HG03378 (cell line): ENCODE data around the gene NFIA.

Experiments
- ATAC-seq: cut with Tn5 transposase; IDR thresholded peaks from one replicate; pipeline ENCODE4 v1.9.1; 2021; ENCODE audit warnings: mild to moderate bottlenecking, moderate library complexity; ENCODE audit not compliant: unreplicated experiment

The NFIA gene

DNA sequence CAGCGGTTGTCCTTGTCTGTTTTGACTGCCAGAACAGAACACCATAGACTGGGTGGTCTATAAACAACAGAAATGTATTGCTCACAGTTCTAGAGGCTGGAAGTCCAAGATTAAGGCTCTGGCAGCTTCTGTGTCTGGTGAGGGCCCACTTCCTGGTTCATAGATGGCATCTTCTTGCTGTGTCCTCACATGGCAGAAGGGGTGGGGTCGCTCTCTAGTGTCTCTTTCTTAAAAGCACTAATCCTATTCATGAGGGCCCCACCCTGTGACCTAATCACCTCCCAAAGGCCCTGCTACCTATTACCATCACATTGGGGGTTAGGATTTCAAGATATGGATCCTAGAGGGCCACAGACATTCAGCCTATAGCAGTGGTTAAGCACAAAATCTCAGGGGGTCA lies 304.4 kb downstream of the NFIA start:
- ATAC-seq: no peak

DNA sequence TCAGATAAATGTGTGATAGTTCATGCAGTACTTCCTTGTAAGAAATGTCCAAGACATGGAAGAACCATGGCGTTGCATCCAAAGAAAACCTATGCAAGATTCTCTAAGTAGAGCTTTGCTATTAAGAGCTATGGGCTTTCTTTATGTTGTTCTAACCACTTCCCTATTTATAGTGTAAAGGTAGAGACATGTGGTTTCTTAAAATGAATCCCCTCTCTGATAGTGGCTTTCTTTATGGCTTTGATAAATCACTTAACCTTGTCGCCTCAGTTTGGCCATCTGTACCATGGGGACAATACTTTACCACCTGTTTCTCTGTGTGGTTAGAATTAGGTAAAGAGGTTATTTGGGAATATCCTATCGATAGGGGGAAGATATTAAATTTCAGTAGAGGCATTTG lies 305.5 kb downstream of the NFIA start:
- ATAC-seq: no peak

DNA sequence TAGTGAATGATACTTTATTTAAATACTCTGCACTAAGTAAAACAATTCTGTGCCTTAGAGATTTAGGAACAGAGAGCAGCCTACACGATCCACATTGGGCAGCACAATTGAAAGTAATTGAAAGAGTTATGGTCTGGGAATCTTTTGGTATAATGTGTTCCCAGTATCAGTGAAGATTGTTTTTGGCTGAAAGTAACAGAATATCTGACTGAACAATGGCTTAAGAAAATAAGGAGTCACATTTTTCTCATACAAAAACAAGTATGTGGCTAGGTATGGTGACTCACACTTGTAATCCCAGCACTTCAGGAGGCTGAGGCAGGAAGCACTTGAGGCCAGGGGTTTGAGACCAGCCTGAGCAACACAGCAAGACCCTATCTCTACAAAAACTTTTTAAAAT lies 306.2 kb downstream of the NFIA start:
- ATAC-seq: no peak

DNA sequence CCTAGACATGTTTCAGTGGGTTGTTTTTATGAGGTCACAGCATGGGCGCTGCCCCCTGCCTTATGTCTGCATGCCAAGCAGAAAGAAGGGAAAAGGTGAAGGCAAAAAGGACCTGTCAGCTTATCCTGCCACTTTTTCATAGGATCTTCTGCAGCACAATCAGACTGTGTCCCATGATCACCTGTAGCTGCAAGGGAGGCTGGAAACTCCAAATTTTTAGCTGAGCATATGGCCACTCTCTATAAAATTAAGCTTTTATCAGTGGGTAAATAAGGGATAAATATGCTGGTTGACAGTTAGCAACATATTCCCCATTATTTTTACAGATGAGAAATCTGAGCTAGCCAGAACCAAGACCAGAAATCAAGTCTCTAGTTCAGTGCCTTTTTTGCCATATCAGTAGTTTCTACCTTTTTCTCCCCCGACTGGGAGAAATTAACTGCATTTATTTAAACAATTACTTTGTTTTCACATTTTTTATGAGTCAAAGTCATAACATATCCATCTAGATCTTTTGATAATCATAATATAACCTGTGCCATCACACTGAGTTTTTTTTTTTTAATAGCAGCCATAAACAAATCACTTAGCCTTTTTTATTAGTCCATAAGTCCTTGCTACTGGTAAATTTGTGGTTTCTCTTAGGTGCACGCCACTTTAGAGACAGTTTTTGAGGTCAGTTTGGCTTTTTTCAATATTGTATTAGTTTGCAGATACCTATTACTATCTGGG lies 307.0 kb downstream of the NFIA start:
- no peak for ATAC-seq

DNA sequence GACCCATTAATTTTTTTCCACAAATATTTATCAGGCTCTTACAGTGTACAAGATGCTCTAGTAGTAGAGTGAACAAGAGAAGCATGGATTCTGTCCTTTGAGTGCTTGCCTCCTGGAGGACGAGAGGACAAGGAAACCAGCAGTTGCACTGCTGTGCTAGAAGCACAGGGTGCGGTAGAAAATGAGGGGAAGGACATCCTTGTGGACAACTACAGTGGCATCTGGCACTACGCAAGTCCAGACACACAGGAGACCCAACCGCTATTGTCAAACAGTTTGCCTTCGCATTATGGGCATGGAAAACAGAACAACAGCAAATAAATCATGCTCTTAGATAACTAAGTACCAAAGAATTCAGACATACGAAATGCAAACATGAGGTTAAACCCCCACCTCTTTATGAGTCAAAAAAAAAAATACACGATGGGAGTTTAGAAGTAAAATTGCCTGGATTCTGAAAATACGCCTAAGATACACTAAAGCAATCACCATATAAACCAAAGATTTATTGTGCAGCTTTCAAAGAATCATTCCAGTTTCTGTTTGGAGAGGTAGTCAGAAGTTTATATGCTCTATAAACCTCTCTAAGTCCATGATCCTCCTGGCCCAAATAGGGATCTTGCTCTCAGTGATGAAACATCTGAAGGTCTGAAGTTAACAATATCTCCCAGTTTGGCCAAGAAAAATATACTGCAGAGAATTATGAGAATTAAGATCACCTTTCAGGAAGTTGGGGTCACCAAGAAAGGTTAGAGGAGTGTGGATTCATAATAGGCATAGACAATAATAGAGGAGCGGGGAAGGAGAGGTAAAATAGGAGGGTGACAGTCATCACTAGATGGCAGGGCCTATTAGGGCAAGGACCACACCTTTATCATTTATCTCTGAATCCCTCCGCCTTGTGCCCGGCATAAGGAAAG lies 307.8 kb downstream of the NFIA start:
- ATAC-seq: no peak

DNA sequence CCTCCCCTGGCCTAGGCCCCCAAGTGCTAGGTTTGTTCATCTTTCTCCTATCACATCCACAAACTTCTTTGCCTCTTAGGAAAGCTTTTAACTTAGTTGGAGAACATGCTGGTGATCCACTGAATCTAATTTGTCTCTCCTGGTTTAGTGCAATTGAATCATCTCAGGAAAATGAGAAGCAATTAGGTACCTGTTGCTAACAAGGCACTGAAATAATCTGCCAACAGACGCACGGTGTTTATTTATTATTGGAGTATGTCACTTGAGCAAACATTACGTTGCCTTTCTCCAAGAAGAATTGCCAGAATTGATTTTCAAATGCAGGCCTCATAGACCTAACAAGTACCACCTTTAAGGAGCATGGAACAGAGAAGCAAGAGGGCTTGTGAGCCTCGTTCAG lies 309.4 kb downstream of the NFIA start:
- ATAC-seq: no peak

DNA sequence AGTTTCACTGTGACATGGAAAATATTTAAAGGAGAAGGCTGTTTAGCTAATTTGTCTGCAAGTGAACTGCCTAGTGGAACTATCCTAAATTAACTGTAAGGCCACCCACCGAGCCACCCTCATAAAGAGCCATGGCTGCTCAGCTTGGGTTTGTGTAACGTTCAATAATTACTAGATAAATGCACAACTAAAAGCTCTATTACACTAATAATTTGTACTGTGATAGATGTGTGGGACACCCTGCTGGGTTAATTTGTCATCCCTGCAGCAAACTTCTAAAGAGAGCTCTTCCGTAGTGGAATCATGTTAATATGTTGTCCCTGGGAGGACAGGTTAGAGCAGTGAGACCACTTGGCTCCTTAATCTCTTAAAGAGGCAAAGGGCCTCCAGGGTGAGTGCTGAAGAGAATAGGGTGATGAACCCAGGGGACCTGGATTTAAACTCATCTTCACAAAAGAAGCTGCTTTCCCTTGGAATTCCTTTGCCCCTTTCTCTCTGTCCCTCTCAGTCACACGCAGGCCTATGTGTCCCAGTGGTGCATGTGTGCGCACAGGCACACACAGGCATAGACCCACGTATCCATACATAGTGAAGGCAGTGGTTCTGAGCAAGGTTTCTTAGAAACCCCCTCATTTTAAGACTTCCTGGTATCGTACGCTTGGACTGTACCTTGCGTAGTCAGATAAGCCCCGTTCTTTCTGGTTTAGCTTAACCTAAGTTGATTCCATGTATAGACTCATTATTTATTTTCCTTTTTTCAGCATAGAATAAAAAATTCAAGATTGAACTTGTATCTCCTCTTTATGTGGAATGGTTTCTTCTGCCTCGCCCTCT lies 310.3 kb downstream of the NFIA start:
- no peak for ATAC-seq

DNA sequence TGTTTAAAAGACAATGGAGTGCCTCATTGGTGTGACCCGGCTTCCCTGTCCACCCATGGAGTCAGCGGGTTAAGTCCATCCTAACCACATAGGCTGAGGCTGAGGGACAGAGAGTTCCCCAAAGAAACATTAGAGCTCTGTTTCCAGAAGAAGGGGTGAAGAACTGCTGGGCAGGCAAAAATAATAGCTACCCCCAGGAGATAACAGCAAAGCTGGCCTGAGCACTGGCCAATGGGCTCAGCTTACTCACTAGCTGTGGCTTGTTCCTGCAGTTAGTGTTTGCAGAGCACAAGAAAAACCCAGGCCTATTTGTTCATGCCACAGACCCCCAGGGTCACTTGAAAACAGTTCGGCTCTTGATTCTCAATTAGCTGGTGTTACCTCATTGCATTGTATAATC lies 311.2 kb downstream of the NFIA start:
- no peak for ATAC-seq

DNA sequence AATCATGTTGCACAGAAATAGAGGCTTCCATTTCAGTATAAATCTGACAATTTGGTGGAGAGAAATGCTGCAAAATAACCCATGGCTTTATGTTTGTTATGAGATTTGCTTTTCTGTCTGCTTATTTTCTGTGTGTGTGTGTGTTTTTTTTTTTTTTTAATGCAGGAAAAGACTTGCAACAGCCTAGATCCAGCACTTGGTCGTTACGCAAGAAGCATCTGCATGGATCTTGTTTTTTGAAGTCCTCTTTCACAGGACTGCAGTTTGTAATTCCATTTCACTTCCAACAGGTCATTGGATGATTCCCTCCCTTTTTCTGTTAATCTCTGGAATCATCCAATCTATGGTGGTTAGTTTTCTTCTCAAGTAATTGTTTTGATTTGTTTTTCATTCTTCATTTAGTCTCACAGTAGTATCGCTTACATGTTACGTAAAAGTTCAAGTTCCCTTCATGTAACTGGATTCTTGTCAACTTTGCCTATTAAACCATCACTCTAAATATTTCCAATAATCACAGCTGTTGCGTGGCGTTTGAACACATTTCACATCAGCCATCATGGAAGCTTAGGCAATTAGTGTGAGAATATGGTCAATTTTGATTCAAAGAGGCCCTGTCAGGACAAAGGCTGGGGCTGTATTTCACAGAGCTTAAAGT lies 312.9 kb downstream of the NFIA start:
- ATAC-seq: no peak

DNA sequence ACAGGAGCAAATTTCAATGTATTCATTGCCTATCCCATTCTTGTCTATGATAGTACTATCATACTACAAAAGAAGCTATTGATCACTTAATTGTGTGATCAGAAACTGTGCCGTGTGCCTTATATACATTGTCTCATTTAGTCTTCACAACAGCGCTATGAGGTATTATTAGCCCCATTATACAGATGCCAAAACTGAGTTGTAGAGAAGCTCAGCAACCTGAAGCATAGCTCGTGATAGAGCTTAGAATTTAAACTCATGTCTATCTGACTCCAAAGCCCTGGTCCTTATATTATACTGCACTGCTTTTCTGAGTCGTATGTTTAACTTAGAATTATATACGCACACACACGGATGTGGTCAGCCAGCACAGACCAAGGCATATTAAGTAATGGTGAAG lies 315.1 kb downstream of the NFIA start:
- ATAC-seq: no peak

DNA sequence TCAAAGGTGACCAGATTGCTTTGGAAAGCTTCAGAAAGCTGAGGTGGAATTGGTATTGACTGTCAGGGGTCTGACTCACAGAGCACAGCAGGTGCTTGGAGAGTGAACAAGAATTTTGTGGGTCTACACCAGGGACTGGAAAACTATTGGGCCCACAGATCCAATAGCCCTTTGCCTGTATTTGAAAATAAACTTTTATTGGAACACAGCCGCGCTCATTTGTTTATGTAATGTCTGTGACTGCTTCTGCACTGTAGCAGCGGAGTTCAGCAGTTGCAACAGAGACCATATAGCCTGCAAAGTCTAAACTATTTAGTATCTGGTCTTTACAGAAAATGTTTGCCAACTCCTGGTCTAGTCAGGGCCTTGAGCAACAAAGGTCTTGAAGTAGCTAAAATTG lies 315.6 kb downstream of the NFIA start:
- no peak for ATAC-seq

DNA sequence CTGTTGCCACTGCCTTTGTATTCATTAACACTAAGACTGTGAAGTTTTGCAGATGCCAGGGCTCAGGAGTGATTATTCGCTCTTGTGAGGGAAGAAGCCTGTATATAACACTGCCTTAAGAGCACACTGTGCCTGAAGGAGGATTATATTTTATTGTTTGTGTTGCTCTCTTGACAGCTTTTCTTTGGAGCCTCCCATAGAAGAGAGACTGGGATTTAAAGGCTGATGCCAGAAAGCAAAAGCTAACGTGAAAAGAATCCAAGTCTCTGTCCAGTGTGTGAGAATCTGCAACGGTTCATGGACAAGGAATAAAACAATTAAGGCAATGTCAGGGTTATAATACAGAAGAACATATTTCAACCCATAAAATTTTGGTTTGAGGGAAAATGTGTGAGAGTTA lies 316.8 kb downstream of the NFIA start:
- ATAC-seq: no peak

DNA sequence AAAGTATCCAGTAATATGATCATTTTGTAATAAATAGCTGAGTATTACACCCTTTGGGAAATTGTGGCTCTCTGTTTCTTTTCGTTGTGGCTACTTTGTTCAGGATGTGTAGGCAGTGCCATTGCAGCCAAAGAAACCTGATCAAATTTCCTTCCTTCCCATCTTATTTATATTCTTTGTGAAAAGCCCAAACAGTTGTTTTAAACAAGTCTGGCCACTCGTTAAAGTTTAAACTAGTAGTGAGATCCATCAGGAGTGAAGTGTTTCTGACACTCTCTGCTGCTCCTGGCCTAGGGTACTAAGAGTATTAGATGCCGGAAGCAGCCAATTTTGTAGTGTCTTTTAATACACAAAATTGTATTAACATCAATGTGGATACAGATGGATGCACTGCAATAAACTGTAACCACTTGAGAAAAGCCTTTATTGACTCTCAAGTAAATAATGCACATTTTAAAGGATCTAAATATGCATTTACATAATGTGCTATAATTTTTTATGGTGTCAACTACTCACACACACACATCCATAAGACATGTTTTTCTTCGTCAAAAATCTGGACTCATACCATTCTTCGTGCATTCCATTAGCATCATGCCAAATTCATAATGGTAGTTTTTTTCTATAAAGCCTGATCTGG lies 317.9 kb downstream of the NFIA start:
- no peak for ATAC-seq

DNA sequence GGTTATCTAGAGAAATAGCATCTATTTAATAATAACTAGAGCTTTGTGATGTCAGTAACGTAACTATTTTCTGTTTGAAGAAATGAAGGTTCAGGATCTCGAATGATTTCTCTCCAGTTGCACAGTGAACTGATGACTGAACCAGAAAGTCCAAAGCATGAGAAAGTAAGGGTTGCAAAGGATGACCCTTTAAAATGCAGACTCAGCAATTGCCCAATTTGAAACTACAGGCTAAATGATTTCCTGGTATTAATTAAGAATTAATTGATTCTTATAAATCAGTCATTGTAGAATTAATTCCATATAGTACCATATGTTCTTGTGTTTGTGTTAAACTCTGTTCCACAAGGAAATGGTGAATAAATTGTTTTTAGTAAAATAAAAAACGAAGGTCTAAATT lies 318.6 kb downstream of the NFIA start:
- ATAC-seq: no peak

DNA sequence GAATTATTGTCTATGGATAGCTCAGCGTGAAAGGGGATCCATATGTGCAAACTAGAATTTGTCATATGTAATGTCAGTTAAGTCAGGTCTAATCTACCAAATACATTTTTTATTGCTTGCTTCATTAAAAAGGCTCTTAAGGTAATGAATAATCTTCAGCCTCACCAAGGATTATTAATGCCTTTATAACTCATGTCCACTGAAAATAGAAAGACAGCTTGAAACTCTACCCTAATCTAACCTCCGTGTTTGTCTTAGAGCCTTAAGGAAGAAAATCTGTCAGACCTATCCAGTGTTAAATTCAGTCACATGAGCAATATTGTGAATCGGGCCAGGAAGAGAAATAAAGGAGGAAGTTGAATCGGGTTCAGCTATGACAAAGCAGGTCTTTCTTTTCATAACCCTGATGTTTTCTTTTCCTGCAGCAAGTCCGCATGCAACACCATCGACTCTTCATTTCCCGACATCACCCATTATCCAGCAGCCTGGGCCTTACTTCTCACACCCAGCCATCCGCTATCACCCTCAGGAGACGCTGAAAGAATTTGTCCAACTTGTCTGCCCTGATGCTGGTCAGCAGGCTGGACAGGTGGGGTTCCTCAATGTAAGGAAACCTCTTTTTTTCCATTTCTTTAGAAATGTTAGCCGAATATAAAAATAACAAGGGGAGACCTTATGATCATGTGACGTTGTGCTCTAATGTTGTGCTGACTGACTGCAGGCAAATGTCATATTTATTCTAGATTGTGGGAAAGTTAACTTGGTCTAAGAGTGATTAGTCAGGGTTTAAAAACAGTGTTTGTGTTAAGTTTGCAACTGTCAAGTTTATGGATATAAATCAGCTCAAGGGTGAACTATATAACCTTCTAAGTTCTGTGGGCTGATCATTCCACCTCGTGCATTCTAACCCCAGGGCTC lies 321.6 kb downstream of the NFIA start:
- ATAC-seq: no peak

DNA sequence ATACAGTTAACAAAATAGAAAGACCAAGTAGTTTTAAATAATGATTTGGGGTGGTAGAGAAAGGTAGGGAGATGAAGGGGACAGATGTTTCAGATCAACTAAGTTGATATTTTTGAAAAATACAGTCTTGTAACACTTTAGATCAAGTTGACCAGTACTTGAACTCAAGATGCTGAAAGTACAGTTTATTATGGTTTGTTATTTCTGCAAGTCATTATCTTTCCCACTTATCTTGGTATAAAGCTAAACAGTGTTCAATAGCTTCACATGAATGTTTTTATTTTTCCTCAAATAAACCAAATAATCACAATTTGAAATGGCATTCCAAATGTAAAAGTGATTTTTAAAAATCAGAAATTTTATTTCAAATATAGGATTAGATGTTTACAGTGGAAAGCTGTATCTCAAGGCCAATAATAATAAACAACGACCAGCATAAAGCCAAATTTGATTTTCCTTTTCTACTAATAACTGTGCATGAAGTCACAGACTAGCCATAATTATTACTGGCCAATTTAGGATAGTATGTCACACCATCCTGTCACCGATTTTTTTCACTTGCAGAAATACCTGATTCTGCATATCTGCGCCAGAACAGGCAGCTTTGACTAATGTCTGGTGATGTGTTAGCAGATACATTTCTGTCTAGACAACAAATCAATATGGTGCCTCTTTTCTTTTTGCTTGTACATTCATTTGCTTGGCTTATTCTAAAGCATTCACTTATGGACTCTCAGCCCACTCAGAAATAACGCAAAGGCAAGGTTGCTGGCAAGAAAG lies 322.4 kb downstream of the NFIA start:
- no peak for ATAC-seq

DNA sequence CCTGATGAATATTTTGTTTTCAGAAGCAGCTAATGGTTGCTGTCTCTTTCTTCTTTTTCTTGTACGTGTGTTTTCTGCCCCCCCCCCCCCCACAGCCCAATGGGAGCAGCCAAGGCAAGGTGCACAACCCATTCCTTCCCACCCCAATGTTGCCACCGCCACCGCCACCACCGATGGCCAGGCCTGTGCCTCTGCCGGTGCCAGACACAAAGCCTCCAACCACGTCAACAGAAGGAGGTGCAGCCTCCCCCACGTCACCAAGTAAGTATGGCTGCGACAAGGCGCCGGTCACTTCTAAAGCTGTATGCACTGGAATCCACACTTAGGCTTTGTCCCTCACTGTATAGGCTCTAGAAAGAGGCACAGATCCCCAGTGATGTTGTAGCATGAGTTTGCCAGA lies 324.1 kb downstream of the NFIA start:
- no peak for ATAC-seq

DNA sequence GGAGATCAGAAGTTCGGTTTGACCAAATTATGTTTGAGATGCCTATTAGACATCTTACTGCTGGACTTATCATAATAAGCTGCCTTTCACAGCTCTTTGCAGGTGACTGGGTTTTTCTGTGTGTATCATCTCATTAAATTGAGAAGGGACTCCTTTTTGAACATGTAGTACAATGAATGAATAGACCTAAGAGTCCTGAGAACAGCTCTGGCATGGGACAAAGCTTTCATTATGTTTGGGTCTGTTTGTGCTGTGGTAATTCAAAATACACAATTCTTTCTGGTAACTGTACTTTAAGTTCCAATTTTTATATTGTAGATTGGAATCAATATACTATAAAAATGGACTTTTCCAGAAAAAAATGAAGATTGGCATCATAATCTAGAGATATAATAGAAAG lies 330.2 kb downstream of the NFIA start:
- no peak for ATAC-seq

DNA sequence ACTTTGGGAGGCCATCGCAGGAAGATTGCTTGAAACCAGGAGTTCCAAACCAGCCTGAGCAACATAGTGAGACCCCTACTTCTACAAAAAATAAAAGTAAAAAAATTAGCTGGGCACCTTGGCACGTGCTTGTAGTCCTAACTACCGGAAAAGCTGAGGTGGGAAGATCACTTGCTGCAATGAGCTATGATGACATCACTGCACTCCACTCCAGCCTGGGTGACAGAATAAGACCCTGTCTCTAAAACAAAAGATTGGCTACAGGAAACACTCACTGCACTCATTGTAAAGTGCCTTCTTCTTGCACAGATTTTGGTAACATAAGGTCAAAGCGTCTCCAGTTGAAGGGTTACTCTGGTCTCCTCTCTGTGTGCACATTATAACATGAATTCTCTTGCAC lies 336.8 kb downstream of the NFIA start:
- no peak for ATAC-seq
